PC-3 (cell line): ENCODE measurements around the gene ATG14. TPM values are rescaled to one million over a fixed set of nuclear protein-coding genes. Genes with fewer than 3 reads are reported as not detected.

ENCODE experiments used
- ATAC-seq: fragments of 200-7000 bp; cut with Tn5 transposase; 2 replicates; pipeline ENCODE4 v1.9.1; 2020; ENCODE audit warnings: mild to moderate bottlenecking, moderate library complexity
- BruUV-seq: library from RNA; stranded (reverse); fragments of 400-500 nt; replicated peaks from 2 replicates; lab custom pipeline; 2021; lab: Mats Ljungman, UMichigan
- CTCF ChIA-PET: fragments of 300-600 bp; sonication (Branson Sonifier 250); formaldehyde crosslinking; loops from one replicate; lab custom pipeline; 2022; ENCODE audit warnings: antibody characterized with exemption; lab: Charles Lee
- POLR2A ChIA-PET: fragments of 300-600 bp; sonication (Branson Sonifier 250); formaldehyde crosslinking; loops from one replicate; lab custom pipeline; 2022; ENCODE audit warnings: antibody characterized with exemption; ENCODE audit not compliant: unreplicated experiment; lab: Charles Lee
- DNase-seq: peaks from one replicate; pipeline ENCODE4 v3.0.0-alpha.2; 2015
- H2AFZ ChIP-seq: fragments of 300-600 bp; sonication (generic); 2 replicates; pipeline ENCODE4 v1.6.0; 2016; ENCODE audit warnings: antibody characterized with exemption, low read length
- H3F3A ChIP-seq: fragments of 300-600 bp; sonication (generic); one replicate; pipeline ENCODE4 v1.6.0; 2017; ENCODE audit warnings: antibody characterized with exemption, low read length, control low read depth, mild to moderate bottlenecking; ENCODE audit not compliant: unreplicated experiment
- H3K27ac ChIP-seq: fragments of 300-600 bp; sonication (generic); 2 replicates; pipeline ENCODE4 v1.5.1; 2016; ENCODE audit warnings: mild to moderate bottlenecking, low read length
- H3K27me3 ChIP-seq: fragments of 300-600 bp; sonication (generic); 2 replicates; pipeline ENCODE4 v1.6.1; 2016; ENCODE audit warnings: low read length, mixed read lengths
- H3K36me3 ChIP-seq: fragments of 300-600 bp; sonication (generic); 2 replicates; pipeline ENCODE4 v1.6.1; 2016; ENCODE audit warnings: low read depth, mixed run types, low read length, mixed read lengths
- H3K4me1 ChIP-seq: fragments of 300-600 bp; sonication (generic); 2 replicates; pipeline ENCODE4 v1.5.1; 2016; ENCODE audit warnings: low read length; ENCODE audit not compliant: insufficient read depth
- H3K4me2 ChIP-seq: fragments of 300-600 bp; sonication (generic); 2 replicates; pipeline ENCODE4 v1.6.0; 2016; ENCODE audit warnings: low read length
- H3K4me3 ChIP-seq: fragments of 300-600 bp; sonication (generic); 2 replicates; pipeline ENCODE4 v1.5.1; 2016; ENCODE audit warnings: mild to moderate bottlenecking, low read length, mixed read lengths
- H3K79me2 ChIP-seq: fragments of 300-600 bp; sonication (generic); 2 replicates; pipeline ENCODE4 v1.6.1; 2017; ENCODE audit warnings: low read length, mixed read lengths
- H3K9ac ChIP-seq: fragments of 300-600 bp; sonication (generic); 2 replicates; pipeline ENCODE4 v1.6.0; 2016; ENCODE audit warnings: mild to moderate bottlenecking, low read length
- H3K9me2 ChIP-seq: fragments of 300-600 bp; sonication (generic); replicated peaks from 2 replicates; pipeline ENCODE4 v1.6.1; 2016; ENCODE audit warnings: mixed run types, low read length, mixed read lengths
- H3K9me3 ChIP-seq: fragments of 300-600 bp; sonication (generic); 2 replicates; pipeline ENCODE4 v1.6.1; 2016; ENCODE audit warnings: low read length, mixed read lengths
- H4K20me1 ChIP-seq: fragments of 300-600 bp; sonication (generic); 2 replicates; pipeline ENCODE4 v1.6.1; 2016; ENCODE audit warnings: low read length, mixed read lengths
- EZH2 ChIP-seq: fragments of 300-600 bp; sonication (generic); IDR thresholded peaks from one replicate; pipeline ENCODE4 v1.6.1; 2017; ENCODE audit warnings: antibody characterized with exemption, mild to moderate bottlenecking, low read length; ENCODE audit not compliant: unreplicated experiment
- EZH2phosphoT487 ChIP-seq: fragments of 300-600 bp; sonication (generic); IDR thresholded peaks from 2 replicates; pipeline ENCODE4 v1.6.1; 2018; ENCODE audit warnings: mild to moderate bottlenecking, antibody characterized with exemption, low read length, borderline replicate concordance
- intact Hi-C: fragments of 100-400 bp; cut with micrococcal nuclease; formaldehyde crosslinking; loops from 2 replicates; pipeline ENCODE4 v1.9.0; 2023
- total RNA-seq: library from RNA; depleted of rRNA; stranded (reverse); fragments of >200 nt; gene quantifications from 2 replicates; pipeline ENCODE4 v1.2.3, GENCODE V29; 2014
- TF ChIP-seq, protein P1 (sequence below): fragments of 300-600 bp; sonication (generic); conservative IDR thresholded peaks from 2 replicates; pipeline ENCODE4 v1.5.1; 2017; ENCODE audit warnings: antibody characterized with exemption, low read depth, mild to moderate bottlenecking, low read length

The ATG14 gene
- total RNA-seq, 1 experiment from 2014 or later: 20.2 TPM

DNA sequence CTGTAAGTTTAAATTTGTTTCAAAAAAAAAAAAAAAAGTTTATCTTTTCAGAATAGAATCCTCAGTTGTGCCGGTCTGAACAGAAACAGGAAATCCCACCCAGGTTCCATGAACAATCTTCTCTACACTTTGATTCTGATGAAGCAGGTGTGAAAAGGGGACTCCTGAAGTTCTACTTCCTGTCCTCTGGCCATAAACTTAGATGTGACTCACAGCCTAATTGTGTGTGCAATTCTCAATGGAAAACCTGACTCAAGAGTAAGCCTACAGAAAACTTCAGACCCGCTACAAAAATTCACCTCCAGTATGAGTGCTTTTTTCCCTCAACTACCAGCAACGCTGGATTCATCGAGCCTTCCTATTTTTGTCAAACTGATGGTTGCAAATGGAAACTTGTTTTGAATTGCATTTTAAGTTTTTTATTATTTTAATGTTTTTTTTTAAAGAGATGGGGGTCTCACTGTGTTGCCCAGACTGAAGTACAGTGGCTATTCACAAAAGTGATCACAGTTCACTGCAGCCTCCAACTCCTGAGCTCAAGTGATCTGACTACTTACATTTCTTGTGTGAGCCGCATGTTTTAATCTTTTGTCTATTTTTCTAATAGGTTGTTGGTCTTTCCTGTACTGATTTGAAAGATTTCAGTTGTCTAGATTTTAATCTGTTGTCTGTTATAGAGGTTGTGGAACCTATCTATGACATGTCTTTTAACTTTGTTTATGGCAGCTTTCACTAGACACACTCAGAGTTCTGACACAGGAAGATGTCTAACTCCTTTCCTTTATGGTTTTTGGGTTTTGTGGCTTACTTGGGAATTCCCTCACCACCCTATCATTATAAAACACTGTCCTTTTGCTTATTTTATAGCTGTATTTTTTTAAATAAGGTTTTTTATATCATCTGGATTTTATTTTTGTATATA is 37.6 kb downstream of the ATG14 start:
- ChIA-PET CTCF (no interaction called here), POLR2A (interaction anchor here (0.6 to 0.7 kb wide), 2 partner anchors 16 to 48 kb away, joined by 3 read pairs; no protein-coding TSS in a partner anchor)
- H3K4me3 ChIP-seq: no peak overlapping the region
- H3K79me2 ChIP-seq: no peaks in the 10 kb centered on the region
- H4K20me1 ChIP-seq: no peaks in the 10 kb centered on the region
- H3K27me3 ChIP-seq: no peaks in the 10 kb centered on the region
- TF ChIP-seq EZH2phosphoT487 (no peak), EZH2 (no peak)
- TF ChIP-seq, protein P1, sequence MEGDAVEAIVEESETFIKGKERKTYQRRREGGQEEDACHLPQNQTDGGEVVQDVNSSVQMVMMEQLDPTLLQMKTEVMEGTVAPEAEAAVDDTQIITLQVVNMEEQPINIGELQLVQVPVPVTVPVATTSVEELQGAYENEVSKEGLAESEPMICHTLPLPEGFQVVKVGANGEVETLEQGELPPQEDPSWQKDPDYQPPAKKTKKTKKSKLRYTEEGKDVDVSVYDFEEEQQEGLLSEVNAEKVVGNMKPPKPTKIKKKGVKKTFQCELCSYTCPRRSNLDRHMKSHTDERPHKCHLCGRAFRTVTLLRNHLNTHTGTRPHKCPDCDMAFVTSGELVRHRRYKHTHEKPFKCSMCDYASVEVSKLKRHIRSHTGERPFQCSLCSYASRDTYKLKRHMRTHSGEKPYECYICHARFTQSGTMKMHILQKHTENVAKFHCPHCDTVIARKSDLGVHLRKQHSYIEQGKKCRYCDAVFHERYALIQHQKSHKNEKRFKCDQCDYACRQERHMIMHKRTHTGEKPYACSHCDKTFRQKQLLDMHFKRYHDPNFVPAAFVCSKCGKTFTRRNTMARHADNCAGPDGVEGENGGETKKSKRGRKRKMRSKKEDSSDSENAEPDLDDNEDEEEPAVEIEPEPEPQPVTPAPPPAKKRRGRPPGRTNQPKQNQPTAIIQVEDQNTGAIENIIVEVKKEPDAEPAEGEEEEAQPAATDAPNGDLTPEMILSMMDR: no peak
- DNase-seq (peak; percentile 90), ATAC-seq (peak; percentile 80)
- peaks cover 29% of the 10 kb centered on the region for H3K36me3 ChIP-seq
- H3K27ac ChIP-seq: peak overlapping the region; percentile 18
- peak overlapping the region; percentile 7; the same call in 1 of the 2 replicates for H3K4me2 ChIP-seq
- H2AFZ ChIP-seq: no peak overlapping the region
- no peaks in the 10 kb centered on the region for H3F3A ChIP-seq
- no peaks in the 10 kb centered on the region for H3K9me2 ChIP-seq
- H3K9ac ChIP-seq: no peak overlapping the region
- intact Hi-C loops: no loop called here
- no peaks in the 10 kb centered on the region for H3K9me3 ChIP-seq
- no TSS peak for BruUV-seq
- peaks cover 13% of the 10 kb centered on the region for H3K4me1 ChIP-seq

DNA sequence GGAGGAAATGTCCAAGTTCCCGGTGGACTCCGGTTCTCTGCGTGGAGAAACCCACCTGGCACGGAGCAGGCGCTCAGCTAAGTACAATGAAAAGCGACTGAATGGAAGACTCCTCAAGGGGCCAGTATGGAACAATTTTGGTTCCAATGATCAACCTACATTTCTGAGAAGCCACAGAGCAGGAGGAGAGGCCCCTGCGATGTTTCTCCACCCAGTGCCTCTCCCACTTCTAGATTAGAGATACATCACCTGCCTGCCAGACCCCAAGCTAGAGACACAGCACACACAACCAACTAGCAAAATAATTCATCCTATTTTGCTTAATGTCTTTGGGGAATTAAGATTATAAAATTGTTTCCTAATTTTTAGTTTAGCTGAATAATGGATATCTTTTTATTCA is 38.8 kb downstream of the ATG14 start:
- H3K79me2 ChIP-seq: no peaks in the 10 kb centered on the region
- H3F3A ChIP-seq: no peaks in the 10 kb centered on the region
- BruUV-seq: no TSS peak
- no peak overlapping the region for H3K4me2 ChIP-seq
- H3K36me3 ChIP-seq: peaks cover 36% of the 10 kb centered on the region
- ATAC-seq: no peak
- POLR2A ChIA-PET: no interaction called here
- no peak overlapping the region for H3K4me3 ChIP-seq
- H3K9ac ChIP-seq: no peak overlapping the region
- no peak overlapping the region for H3K27ac ChIP-seq
- H3K9me3 ChIP-seq: no peaks in the 10 kb centered on the region
- no peaks in the 10 kb centered on the region for H4K20me1 ChIP-seq
- no peak for TF ChIP-seq EZH2
- TF ChIP-seq, protein P1: no peak
- no peak for TF ChIP-seq EZH2phosphoT487
- DNase-seq: no peak
- intact Hi-C loops: no loop called here
- peaks cover 13% of the 10 kb centered on the region for H3K4me1 ChIP-seq
- H2AFZ ChIP-seq: no peak overlapping the region
- no peaks in the 10 kb centered on the region for H3K9me2 ChIP-seq
- CTCF ChIA-PET: interaction anchor here (0.6 kb wide), 1 partner anchor 49 kb away, joined by 3 read pairs; no protein-coding TSS in a partner anchor
- no peaks in the 10 kb centered on the region for H3K27me3 ChIP-seq

DNA sequence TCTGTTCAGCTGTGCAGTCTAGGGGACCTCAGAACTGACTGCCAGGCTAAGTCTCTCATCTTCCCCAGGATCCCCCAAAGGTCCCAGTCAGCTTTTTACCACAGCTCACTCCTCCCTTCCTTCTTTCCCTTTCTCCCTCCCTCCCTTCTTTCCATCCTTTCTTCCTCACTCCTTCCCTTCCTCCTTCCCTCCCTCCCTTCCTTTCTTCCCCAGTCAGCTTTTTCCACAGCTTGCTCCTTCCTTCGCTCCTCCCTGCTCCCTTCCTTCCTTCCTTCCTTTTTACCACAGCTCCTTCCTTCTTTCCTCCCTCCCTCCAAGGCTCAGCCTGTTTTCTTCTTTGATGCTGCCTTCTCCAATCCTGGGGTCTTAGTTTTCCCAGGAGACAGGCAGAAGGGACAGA is 39.2 kb downstream of the ATG14 start:
- intact Hi-C loops: no loop called here
- H3K27me3 ChIP-seq: no peaks in the 10 kb centered on the region
- no peaks in the 10 kb centered on the region for H3F3A ChIP-seq
- TF ChIP-seq EZH2: no peak
- TF ChIP-seq, protein P1: no peak
- TF ChIP-seq EZH2phosphoT487: no peak
- H3K9me3 ChIP-seq: no peaks in the 10 kb centered on the region
- no peaks in the 10 kb centered on the region for H4K20me1 ChIP-seq
- no peak overlapping the region for H3K4me3 ChIP-seq
- no peaks in the 10 kb centered on the region for H3K79me2 ChIP-seq
- no peak overlapping the region for H3K4me2 ChIP-seq
- ChIA-PET POLR2A (no interaction called here), CTCF (interaction anchor here (0.6 kb wide), 1 partner anchor 50 kb away, joined by 3 read pairs; no protein-coding TSS in a partner anchor)
- H3K36me3 ChIP-seq: peaks cover 38% of the 10 kb centered on the region
- H3K27ac ChIP-seq: no peak overlapping the region
- H2AFZ ChIP-seq: no peak overlapping the region
- H3K9me2 ChIP-seq: no peaks in the 10 kb centered on the region
- DNase-seq (no peak), ATAC-seq (no peak)
- no peak overlapping the region for H3K9ac ChIP-seq
- peaks cover 13% of the 10 kb centered on the region for H3K4me1 ChIP-seq
- no TSS peak for BruUV-seq
